Keratinocyte (primary cell): ENCODE results near the gene SSNA1.

Experiments used
- CTCF ChIP-seq, 3 experiments: IDR thresholded peaks in 1 of 3; conservative IDR thresholded peaks in 1 of 3; optimal IDR thresholded peaks in 1 of 3; 2 replicates in 2 of 3; 3 replicates in 1 of 3; pipeline versions ENCODE3 to v1.5.1; 2011; ENCODE audit warnings: low read length in 3 of 3, mild to moderate bottlenecking in 3 of 3, moderate library complexity in 2 of 3, control low read depth in 1 of 3, inconsistent platforms in 1 of 3; ENCODE audit not compliant: insufficient read depth in 2 of 3; ENCODE audit errors: extremely low read depth in 1 of 3
- EZH2 ChIP-seq: IDR thresholded peaks from one replicate; pipeline ENCODE4 v1.6.1; 2012; ENCODE audit warnings: inconsistent platforms, mild to moderate bottlenecking, low read length, moderate library complexity

GRCh38 chr9:137176302-137177182 lies 11.9 kb upstream of the SSNA1 start:
- TF ChIP-seq CTCF (optimal IDR thresholded peaks at IDR 0.05 in 1 of 3, IDR thresholded peaks at IDR 0.05 in 1 of 3, conservative IDR thresholded peaks at IDR 0.05 in 1 of 3; ENCODE audit: extremely low read depth in 1 of 3, insufficient read depth in 2 of 3, low read length in 3 of 3) (peak; percentile 75 to 87 (median 87)), EZH2 (no peak)
